HK-2 (cell line): Measurements from ENCODE around the gene RGN.
"Not testable (repeated sequence)": the region's sequence is repeated elsewhere in the genome, so short reads cannot be mapped to it uniquely, and the experiment has no call there.

Experiments used
- DNase-seq: peaks from one replicate; pipeline ENCODE4 v3.0.0-alpha.2; 2018; ENCODE audit not compliant: unreplicated experiment

The RGN gene

DNA sequence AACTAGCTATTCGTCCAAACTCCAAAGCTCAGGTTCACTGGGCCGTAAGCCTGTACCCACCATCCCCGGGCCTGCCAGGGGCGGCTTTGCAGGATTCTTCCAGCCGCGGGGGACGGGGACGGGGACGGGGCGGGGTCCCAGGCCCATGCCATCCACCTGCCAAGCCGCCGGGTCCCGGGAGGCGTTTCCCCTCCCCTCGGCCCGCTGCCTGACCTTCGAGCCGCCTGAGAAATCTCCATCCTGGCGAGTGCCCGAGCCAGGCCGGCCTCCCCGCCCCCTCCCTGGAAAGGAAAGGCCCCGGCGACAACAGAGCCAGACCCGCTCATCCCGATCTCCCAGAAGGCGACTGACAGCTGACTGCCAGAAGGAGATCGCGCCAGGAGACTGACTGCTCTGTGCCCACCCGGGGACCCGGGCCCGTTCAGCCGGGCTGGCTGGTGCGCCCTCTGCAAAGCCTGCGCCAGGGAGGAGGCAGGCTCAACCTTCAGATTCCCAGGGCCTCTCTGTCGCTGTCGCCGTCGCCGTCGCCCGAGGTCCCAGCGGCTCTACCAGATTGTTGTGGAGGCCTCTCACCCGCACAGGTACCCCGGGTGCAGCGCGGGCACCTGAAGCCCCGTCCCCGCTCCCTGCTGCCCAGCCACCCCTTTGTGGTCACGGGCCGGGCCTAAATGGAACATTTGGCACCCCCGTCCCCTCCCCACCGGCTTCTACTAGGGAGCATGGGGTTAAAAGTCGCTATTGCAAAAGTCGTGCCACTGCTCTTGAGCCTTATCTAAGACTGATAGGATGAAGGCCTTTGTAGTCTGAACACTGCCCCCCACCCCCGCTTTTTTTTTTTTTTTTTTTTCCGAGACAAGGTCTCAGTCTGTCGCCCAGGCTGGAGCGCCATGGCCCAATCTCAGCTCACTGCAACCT lies at the start of gene RGN:
TSS of gene RGN (plus strand) at position 315 of the 915 bp plus-strand sequence. CDS start 2,702 bp downstream, outside the sequence.
- no peak for DNase-seq

DNA sequence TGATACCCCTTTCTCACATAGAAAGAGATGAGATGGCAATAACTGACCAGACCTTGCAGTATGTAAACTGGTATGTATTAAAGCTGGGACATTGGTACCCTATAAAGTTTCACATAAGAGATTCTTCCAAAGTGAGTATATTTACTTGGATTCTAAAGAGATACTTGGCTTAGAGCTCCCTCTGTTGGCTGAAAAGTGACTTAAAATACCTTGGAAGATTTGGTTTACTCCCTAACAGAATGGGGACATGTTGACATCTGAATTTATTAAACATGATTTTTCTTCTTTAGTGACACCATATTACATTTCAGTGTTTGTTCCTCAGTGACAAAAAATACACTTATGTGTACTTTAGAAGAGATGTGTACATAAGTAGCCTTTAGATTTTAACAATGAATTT lies 47.9 kb upstream of the RGN start:
- no peak for DNase-seq

DNA sequence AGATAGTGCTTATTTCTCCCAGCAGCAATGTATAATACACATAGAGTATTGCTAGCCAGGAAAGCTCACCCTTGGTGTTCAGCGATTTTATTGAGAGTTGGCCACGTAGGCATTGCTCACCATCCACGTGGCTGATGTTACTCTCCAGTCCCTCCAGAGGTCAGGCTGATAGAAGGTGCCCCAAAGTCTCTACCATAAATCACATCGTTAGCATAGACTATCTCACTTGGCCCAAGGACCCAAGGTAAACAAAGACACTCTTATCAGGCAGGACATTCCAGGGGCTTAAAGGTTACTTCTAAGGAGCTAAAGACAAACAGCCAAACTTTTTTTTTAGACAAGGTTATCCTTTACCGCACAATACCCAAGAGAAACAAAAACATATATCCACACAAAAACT lies 30.3 kb upstream of the RGN start:
- DNase-seq = no peak

DNA sequence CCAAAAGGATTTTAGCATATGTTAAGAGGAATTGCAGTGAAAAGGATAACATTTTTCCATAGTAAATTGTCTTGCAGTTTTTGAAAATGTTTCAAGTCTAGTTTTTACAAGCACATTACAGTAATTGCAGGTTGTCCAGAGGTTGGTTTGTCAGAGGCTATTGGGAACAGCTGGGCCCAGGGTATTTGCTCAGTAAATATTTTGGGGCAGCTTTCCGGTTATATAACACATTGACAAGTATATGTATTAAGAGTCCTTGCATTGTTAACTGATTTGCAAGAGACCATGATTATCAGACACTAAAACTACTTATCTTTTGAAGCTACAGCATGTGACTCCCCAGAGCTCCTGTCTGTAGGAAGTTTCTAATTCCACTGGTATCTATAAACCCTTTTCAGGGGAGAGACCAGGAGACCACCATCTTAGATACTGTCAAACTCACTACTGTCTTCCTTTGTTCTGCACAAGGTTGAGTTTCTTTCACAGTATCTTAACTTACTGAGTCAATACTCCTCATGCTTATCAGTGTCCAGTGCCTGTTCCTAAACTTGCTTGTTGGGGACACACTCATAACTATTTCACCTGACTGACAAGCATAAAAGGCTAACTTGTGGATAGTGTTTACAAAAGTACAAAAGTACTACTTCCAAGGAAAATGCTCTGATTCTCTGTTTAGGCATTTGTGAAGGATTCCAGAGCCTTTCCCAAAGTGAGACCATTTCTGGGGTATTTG lies 18.9 kb upstream of the RGN start:
- DNase-seq = no peak

DNA sequence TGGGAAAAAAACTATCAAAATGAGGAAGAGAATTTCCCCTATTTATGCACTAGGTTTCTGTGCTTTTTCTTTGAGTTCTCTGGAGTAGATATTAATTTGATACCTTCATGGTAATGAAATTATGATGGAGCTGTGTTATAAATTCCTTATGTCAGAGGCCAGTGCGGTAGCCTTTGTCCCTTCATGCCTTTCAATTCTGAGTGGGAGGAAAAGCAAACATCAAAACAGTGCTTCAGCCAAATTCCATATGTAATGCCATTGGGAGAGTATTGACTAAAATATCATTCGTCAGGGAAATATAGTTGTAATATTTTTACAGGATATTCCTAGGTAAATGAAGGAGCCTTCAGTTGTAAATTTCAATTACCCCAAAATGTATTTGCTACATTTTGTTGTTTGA lies 17.5 kb upstream of the RGN start:
- no peak for DNase-seq

DNA sequence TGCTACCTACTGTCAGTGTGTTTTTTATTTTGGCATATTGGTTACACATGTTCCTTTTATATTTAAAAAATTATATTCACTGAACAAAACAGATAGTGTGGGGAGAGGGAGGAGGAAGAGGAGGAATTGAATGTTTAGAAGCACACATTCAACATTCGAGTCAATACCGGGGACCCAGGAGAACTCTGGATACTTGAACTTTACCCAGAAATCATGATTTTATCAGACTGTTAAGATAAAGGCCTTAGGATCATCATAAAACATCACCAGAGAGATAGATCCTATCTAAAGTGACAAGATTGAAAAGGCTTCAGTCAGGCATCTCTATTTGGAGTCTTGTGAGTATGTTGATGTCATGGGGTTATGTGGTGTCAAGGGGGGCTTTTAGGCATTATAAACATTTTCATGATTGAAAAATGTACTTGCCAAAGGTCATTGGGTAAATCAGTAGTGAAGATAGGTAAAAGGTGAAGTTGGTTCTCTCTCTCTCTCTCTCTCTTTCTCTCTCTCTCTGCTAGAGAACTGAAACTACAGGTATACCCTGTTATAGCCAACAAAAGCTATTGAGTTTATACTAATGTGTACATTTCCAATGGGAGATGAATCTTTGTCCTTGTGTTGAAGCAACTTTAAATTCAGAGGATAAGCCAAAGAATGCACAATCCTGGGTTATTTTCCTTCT lies 16.9 kb upstream of the RGN start:
- no peak for DNase-seq

DNA sequence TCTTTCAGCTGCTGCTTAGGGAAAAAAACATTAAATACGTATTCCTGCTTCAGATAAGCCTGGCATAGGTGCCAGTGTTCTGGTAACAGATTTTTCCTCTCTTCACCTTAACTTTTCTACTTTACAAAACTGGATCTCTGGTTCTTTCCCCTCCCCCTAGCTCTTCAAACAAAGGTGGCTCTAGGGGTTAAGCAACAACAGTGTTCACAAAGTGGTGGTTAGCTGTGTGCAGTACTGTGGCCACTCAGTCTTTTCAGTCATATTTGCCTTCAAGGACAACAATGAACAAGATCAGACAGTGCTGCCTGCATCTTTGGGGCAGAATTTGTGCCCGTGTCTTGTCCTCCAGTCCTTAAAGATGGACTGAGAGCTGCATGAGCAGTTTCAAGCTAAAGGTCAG lies 15.1 kb upstream of the RGN start:
- no peak for DNase-seq

DNA sequence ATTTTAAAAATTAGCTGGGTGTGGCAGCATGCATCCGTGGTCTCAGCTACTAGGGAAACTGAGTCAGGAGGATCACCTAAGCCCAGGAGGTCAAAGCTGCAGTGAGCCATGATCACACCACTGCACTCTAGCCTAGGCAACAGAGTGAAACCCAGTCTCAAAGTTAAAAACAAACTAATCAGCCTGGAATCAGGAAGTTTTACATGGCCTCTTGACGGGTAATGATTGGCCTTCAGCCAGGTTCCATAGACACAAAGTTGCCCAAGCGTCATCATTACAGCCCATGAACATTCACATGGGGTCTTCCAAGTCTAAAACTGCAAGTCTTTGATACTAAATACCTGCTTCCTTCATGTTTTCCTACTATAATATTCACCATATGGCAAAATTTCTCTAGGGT lies 10.0 kb upstream of the RGN start:
- DNase-seq = no peak

DNA sequence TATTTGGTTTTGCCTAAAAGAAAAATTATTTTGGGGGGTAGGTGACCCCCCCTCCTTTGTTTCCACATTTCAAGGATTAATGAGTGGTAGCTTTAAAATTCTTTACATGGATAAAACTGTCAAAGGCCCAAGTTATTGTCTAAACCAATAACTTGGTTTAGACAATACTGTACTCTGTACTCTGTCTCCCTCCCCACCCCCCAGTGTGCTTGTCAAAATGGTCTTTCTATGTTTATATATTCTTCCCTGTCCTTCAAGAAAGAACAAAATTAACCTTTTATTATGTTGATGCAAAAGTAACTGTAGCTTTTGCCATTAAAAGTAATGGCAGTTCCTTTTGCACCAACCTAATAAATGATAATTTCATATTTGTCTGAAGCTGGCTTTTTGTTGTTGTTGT lies 9.5 kb upstream of the RGN start:
- DNase-seq = no peak

DNA sequence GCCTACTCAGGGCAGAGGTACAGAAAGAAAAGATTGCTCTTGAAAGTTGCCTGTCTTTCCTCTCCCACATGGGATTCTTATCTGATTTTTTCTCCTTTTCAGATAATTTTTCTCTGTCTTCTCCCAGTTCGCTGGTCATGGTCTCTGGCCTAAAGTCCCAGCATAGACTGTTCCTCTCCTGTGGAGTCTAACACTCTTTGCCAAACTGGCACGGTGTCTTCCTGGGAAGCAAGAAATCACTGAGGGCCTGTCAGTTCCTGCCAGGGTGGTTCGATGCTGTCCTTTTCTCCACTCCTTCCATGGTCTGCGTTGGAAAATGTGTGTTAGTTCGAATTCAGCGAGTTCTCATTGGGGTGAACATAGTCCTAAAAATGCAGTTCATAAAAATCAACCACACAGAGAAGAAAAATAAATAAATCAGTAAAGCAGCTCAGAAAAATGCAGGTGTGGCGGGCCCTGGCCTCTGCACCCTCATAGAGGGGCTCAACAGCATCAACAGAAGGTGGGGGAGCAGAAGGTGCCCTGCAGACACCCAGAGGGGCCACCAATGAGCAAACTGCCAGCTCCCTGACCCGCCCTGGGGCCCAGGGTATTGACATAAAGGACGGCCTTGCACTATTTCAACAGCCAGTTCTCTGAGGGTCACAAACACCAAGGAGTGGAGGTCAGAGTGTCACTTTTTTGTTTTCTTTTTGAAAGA lies 2.1 kb downstream of the RGN start:
- no peak for DNase-seq

DNA sequence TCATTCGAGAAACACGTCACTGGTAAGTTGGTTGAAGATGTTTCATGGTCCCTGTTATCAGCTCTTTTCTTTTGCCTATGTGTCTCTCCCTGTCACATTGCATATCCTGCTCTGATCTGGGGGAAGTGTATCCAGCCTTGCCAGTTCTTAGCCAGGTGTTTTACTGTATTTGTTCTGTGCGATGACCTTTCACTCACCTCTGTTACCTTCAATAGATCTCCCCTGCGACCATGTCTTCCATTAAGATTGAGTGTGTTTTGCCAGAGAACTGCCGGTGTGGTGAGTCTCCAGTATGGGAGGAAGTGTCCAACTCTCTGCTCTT lies 2.6 kb downstream of the RGN start:
- DNase-seq = no peak

DNA sequence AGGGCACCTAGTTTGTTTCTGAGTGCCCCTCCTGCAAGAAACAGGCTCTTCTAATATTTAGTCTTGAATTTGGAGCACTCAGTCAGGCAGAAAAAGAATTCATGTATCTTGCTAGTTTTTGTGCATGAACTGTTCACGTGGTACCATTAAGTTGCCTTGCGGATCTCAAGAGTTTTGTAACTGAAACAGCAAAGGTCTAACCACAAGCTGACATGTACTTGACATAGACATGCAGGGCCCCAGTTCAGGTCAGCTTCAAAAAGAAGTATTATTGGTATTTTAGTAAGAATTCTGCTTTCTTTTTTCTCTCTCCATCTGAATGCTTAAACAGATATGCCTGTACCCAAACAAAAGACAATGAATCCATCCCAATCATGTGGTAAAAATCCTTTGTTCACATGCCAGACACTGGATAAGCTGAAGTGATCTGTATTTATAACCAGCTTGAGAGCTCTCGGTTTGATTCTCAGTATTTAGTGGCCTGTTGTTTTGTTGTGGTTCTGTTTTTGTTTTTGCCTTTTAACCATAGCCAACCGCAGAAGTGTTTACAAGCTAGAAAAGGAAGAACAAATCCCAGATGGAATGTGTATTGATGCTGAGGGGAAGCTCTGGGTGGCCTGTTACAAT lies 13.0 kb downstream of the RGN start:
- no peak for DNase-seq

DNA sequence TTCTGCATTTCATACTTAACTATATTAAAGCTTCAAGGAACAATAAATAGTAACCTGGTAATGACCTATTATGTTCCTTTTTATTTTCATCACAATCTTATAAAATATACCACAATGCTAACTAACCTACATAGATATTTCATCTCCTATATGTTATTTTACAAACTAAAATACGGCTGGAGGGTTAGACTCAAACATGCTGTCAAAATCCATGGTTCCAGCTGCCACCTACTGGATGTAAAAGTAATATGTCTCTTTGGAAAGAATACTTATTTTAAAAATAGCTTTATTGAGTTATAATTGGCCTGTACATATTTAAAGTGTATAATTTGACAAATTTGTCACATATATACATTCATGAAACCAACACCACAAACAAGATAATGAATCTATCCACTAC lies 15.0 kb downstream of the RGN start:
- DNase-seq = no peak

DNA sequence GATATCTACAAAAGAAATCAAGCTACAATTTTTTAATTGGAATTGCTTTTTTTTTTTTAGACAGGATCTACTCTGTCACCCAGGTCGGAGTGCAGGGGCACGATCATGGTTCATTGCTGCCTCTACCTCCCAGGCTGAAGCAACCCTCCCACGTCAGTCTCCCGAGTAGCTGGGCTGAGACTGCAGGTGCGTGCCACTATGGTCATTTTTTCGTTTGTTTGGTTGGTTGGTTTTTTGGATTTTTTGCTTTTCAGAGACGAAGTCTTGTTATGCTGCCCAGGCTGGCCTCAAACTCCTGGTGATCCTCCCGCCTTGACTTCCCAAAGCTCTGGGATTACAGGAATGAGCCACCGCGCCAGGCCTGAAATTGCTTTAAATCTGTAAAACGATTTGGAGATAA lies 15.6 kb downstream of the RGN start:
- no peak for DNase-seq

DNA sequence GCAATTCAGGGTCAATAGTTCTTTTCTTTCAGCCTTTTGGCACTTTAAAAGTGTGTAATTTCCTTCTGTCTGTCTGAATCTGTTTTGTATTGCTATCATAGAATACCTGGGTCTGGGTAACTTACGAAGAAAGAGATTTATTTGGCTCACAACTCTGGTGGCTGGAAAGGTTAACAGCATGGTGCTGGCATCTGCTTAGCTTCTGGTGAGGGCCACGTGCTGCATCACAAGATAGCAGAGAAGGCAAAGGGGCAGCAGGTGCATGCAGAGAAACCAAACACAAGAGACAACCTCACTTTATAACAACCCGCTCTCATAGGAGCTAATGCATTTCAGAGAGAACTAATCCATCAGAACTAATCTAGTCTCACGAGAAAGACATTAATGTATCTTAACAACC lies 18.8 kb downstream of the RGN start:
- no peak for DNase-seq

DNA sequence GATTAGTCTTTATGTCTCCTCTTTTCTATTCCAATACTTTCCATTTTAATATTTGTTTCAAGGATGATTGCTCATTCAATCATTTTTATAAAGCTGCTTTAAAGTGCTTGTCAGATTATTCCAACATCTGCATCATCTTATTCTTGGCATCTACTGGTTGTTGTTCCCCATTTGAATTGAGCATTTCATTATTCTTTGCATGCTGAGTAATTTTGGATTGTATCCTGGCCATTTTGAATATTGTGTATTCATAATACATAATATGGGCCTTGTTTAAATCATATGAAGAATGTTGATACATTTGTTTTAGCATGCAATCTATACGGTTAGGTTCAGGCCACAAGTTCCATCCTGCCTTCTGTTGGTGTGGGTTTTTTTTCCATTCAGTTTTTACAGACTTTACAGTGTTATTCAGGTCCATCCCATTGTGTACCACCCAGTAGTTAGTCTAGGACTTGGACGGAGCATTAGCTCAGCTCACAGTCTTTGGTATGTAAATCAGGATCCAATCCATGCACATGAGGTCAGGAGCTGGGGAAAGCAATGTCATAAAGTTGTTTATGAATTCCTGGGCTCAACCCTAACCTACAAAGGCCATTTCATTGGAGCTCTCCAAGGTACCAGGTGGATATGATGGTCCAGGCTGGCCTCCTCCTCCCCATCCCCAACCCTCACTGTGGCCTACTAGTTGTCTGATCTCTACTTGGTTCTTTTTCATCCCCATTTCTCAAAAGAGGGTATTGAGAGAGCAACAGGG lies 20.3 kb downstream of the RGN start:
- DNase-seq = no peak

DNA sequence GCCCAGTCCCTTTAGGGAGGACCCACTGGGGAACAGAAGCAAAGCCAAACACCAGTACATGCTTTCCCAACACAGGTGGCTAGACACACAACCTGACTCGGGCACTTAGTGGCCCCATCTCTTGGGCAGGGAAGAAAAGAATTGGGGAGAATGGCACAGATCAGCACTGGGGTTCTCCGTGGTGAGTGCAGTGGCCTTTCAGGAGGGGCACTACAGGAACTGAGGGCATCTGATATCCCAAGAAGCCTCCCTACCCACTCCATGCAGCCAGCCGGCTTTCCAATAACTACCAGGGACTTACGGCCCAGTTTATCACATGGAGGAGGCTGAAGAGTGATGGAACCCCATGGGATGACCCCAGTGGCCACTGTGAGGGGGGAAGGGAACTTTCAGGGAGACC lies 23.0 kb downstream of the RGN start:
- DNase-seq = no peak

DNA sequence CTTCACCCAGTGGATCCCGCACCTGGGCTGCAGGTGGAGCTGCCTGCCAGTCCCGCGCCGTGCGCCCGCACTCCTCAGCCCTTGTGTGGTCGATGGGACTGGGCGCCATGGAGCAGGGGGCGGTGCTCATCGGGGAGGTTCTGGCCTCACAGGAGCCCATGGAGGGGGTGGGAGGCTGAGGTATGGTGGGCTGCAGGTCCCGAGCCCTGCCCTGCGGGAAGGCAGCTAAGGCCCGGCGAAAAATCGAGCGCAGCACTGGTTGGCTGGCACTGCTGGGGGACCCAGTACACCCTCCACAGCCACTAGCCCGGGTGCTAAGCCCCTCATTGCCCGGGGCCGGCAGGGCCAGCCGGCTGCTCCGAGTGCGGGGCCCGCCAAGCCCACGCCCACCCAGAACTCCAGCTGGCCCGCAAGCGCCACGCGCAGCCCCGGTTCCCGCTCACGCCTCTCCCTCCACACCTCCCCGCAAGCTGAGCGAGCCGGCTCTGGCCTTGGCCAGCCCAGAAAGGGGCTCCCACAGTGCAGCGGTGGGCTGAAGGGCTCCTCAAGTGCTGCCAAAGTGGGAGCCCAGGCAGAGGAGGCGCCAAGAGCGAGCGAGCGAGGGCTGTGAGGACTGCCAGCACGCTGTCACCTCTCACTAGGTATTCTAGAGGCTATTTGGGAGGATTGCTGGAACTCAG lies 32.8 kb downstream of the RGN start:
- not testable (repeated sequence) for DNase-seq

DNA sequence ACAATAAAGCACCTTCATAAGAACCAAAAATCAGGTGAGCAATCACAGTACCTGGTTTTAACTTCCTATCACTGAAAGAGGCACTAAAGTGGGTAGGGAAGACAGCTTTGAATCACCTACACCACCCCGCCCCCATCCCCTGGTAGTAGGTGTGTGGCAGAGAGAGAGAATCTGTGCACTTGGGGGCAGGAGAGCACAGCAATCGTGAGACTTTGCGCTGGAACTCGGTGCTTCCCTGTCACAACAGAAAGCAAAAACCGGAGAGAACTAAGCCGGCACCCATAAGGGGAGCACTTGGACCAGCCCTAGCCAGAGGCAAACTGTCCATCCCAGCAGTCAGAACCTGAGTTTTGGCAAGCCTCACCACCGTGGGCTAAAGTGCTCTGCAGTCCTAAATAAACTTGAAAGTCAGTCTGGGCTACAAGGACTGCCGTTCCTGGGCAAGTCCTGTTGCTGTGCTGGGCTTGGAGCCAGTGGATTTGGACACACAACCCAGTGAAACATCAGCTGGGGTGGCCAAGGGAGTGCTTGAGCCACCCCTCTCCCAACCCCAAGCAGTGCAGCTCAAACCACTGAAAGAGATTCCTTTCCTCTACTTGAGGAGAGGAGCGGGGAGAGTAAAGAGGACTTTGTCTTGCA lies 34.2 kb downstream of the RGN start:
- DNase-seq = peak; percentile 8
